Stimulated activated CD4-positive, alpha-beta T cell treated with anti-CD3 and anti-CD28 coated beads, Interleukin-2, amount 100 ng/mL, for 4 hours (primary cell): ENCODE data around the gene PIGX.

Experiments used
- DNase-seq: peaks from one replicate; pipeline ENCODE4 v3.0.0-alpha.2; 2020; ENCODE audit warnings: low read depth

PIGX gene

GRCh38 chr3:196757876-196758739 is 45.9 kb downstream of the PIGX start:
- no peak for DNase-seq

GRCh38 chr3:196763179-196763578 is 51.0 kb downstream of the PIGX start:
- DNase-seq = no peak

- no peak for DNase-seq
Observed at GRCh38 chr3:196765454-196765853, 53.3 kb downstream of the PIGX start.

GRCh38 chr3:196771067-196771466 is 58.9 kb downstream of the PIGX start:
- DNase-seq = no peak

GRCh38 chr3:196772102-196772501 is 59.9 kb downstream of the PIGX start:
- no peak for DNase-seq

- DNase-seq = no peak
Observed at GRCh38 chr3:196772897-196773296, 60.7 kb downstream of the PIGX start.

GRCh38 chr3:196774191-196774820 is 62.1 kb downstream of the PIGX start:
- no peak for DNase-seq

GRCh38 chr3:196774848-196775422 is 62.8 kb downstream of the PIGX start:
- DNase-seq = no peak

GRCh38 chr3:196775938-196776337 is 63.8 kb downstream of the PIGX start:
- no peak for DNase-seq

- no peak for DNase-seq
Observed at GRCh38 chr3:196777836-196778235, 65.7 kb downstream of the PIGX start.

- DNase-seq = no peak
Observed at GRCh38 chr3:196778755-196779154, 66.6 kb downstream of the PIGX start.

- DNase-seq = no peak
Observed at GRCh38 chr3:196782511-196782910, 70.3 kb downstream of the PIGX start.
